GM19328 (cell line): Measurements from ENCODE around the gene TGFB2.

Source experiments
- ATAC-seq: cut with Tn5 transposase; IDR thresholded peaks from one replicate; pipeline ENCODE4 v1.9.1; 2021; ENCODE audit warnings: mild to moderate bottlenecking, moderate library complexity; ENCODE audit not compliant: unreplicated experiment

Gene TGFB2

GRCh38 chr1:218415726-218416125 lies 70.6 kb downstream of the TGFB2 start:
- no peak for ATAC-seq

GRCh38 chr1:218421531-218421930 lies 76.4 kb downstream of the TGFB2 start:
- ATAC-seq, result no peak

- ATAC-seq, result no peak
These were observed 79.4 kb downstream of the TGFB2 start for GRCh38 chr1:218424502-218424901.

- no peak for ATAC-seq
These were observed 80.7 kb downstream of the TGFB2 start for GRCh38 chr1:218425647-218426342.

GRCh38 chr1:218426343-218426657 lies 81.2 kb downstream of the TGFB2 start:
- no peak for ATAC-seq

GRCh38 chr1:218429301-218429700 lies 84.2 kb downstream of the TGFB2 start:
- ATAC-seq, result no peak

- no peak for ATAC-seq
These were observed 85.2 kb downstream of the TGFB2 start for GRCh38 chr1:218430346-218430745.

GRCh38 chr1:218430822-218431221 lies 85.7 kb downstream of the TGFB2 start:
- ATAC-seq, result no peak

- no peak for ATAC-seq
These were observed 86.3 kb downstream of the TGFB2 start for GRCh38 chr1:218431476-218431875.

GRCh38 chr1:218433744-218434143 lies 88.6 kb downstream of the TGFB2 start:
- no peak for ATAC-seq

GRCh38 chr1:218435528-218435927 lies 90.4 kb downstream of the TGFB2 start:
- no peak for ATAC-seq

GRCh38 chr1:218436346-218436745 lies 91.2 kb downstream of the TGFB2 start:
- ATAC-seq, result no peak

- ATAC-seq, result no peak
These were observed 91.9 kb downstream of the TGFB2 start for GRCh38 chr1:218436997-218437396.

GRCh38 chr1:218439541-218440295 lies 94.6 kb downstream of the TGFB2 start:
- ATAC-seq, result no peak

- no peak for ATAC-seq
These were observed 98.1 kb downstream of the TGFB2 start for GRCh38 chr1:218443255-218443654.

- ATAC-seq, result no peak
These were observed 99.0 kb downstream of the TGFB2 start for GRCh38 chr1:218444173-218444572.

GRCh38 chr1:218444588-218444987 lies 99.5 kb downstream of the TGFB2 start:
- no peak for ATAC-seq

GRCh38 chr1:218447010-218447689 lies 102.0 kb downstream of the TGFB2 start:
- ATAC-seq, result no peak

- no peak for ATAC-seq
These were observed 106.3 kb downstream of the TGFB2 start for GRCh38 chr1:218451415-218451814.

- no peak for ATAC-seq
These were observed 109.7 kb downstream of the TGFB2 start for GRCh38 chr1:218454700-218455282.

GRCh38 chr1:218456444-218456843 lies 111.3 kb downstream of the TGFB2 start:
- no peak for ATAC-seq

GRCh38 chr1:218459450-218459849 lies 114.3 kb downstream of the TGFB2 start:
- no peak for ATAC-seq
